ENCODE data around the gene CFP.
A peak's percentile ranks its signal among the peaks of the same experiment; 100 is the strongest.

CFP gene

DNA sequence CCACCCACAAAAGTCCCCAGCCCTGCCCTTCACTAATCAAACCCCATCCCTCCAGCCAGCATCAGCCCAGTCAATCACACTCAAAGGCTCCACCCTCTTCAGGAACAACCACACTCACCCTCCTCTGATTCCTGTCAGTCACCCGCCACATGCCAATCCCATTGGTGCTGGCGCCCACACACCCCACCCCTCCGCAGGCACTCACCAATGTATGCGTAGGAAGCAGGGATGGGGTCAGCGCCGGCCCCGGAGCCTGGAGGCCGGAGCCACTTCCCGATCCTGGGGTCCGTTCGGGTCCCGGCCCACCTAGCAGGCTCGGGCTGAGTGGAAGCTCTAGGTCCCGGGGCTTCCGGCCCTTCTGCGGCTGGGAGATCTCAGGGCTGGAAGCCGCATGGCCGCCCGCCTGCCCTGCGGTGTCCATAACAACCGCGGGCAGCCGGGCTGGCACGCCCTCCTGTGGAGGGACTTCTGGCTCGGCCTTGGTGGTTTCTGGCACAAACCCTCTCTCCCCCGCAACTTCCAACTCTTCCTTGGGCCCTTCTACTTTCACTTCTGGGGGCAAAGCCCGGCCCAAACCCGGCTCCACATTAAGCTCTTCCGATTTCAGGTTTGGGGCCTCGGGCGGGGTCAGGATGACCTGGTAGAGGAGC lies 7.9 kb upstream of the CFP start:
- DNase-seq: peak; percentile 66 to 75

GRCh38 chrX:47634871-47635575 lies 5.3 kb upstream of the CFP start:
- peak in 1 of 2 donors; percentile 42 for DNase-seq

DNA sequence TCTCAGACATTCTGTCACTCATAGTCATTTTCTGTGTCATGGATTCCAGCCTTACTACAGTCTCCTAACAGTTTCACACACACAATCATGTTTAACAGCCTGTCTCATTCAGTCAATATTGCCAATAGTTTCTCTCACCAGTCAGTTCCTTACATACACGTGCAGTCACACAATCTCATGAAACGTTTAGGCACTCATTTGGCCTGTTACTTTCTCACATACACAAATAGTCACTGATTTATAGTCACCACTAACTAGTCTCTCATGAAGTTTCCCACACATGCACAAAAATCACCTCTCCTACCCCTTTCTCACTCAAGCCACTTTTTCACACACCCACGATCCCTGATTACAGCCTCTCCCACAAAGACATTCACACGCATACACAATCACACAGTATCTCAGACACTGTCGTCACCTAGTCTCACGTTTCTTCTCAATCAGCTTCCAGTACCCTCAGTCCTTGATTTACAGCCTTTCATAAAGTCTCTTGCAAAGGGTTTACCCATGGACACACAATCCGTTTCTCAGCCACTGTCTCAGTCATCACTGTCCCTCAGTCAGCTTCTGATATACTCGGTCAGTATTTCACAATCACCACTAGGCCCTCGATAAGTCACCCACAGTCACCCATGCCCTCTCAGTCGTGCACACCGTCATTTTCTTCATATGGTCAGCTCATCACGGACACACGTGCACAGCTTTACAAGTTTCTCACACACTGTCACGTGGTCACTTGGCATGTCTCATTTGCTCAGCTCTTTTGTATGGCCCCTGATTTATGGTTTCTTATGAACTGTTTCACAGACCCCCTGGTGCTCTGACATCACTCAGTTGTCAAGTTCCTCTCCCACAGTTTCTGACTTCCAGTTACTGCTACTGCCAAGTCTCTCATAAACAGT lies 4.2 kb upstream of the CFP start:
- peak; percentile 35 to 52 for DNase-seq

DNA sequence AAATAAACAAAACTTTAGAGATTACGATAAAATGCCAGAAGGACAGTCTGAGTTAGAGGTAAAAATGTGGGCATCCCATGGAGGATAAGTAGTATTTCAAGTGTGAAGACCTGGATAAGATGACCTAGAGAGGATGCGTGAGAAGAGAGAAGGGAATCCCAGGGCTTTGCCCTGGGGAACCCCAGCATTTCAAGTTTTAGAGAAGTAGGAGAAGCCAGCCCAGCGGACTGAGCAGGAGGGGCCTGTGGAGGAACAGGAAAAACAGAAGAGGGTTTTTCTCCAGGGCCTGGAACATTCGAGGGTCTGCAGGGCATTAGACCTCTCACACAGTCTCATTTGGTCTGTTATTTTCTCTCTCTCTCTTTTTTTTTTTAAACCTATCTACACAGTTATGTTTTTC lies 2.9 kb upstream of the CFP start:
- DNase-seq: peak; percentile 38 to 69

GRCh38 chrX:47631676-47632075 lies 1.9 kb upstream of the CFP start:
- no peak for DNase-seq

DNA sequence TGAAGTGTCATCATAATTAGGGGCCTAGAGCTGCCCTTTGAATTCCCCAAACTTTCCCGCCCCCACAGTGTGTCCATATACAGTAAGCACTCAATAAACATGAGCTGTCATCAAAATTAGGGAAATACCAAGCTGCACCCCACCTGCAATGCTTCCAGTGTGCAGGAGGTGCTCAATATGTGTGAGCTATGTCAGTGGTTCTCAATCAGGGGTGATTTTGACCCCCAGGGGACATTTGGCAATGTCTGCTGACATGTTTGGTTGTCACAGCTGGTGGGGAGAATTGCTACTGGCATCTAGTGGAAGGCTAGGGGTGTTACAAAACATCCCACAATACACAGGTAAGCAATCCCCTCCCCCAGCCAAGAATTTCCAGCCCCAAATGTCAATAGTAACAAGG lies 748 bp downstream of the CFP start:
- DNase-seq: no peak

- DNase-seq: no peak
Measured at GRCh38 chrX:47625365-47625764, 4.4 kb downstream of the CFP start.

GRCh38 chrX:47623540-47624027 lies 6.1 kb downstream of the CFP start:
- peak; percentile 34 to 35 for DNase-seq

GRCh38 chrX:47621851-47622250 lies 7.9 kb downstream of the CFP start:
- DNase-seq: no peak

GRCh38 chrX:47620303-47620685 lies 9.4 kb downstream of the CFP start:
- no peak for DNase-seq

GRCh38 chrX:47619486-47620302 lies 10.0 kb downstream of the CFP start, which contains the start of gene SYN1:
SYN1 (minus strand) TSS chrX:47619857; CDS start chrX:47619728, 129 bp downstream.
- peak; percentile 61 to 82 for DNase-seq

DNA sequence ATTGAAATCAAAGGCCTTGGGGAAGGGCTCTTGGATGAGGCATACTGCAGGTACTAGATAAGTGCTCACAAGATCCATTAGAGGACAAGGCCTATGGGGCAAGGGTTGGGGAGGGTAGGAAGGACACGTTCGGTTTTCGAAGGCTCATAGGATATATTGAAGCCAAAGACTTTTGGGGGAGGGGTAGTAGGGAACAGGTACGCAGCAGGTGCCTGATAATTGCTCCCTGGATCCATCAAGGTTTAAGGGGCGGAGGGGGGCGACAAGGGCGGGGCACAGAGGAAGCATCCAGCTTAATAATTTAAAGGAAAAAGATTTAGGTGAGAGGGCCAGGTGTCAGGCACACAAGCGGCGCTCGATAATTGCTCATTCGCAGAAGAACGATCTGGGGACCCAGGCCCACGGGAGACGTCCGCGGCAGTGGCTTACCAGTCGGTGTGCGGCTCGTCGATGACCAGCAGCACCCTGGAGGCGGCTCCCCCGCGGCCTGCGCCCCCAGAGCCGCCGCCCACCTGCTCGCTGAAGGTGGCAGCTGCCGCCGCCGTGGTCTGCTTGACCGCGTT lies 10.7 kb downstream of the CFP start:
- DNase-seq: no peak

GRCh38 chrX:47614618-47615017 lies 15.1 kb downstream of the CFP start:
- no peak for DNase-seq

DNA sequence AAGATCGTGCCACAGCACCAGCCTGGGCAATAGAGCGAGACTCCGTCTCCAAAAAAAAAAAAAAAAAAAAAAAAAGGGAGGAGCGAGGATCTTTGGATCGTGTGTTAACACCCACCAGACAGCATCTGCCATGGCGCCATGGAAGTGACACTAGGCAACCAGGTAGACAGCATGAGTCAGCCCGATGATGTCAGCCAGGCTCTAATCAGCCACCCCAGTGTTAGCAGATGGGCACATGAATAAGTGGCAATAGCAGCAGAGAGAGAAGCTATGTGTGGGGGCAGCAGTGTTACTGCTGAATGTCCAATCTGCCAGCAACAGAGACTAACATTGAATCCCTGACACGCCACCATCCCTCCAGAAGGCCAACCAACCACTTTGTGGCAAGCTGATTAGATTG lies 16.6 kb downstream of the CFP start:
- DNase-seq: no peak

DNA sequence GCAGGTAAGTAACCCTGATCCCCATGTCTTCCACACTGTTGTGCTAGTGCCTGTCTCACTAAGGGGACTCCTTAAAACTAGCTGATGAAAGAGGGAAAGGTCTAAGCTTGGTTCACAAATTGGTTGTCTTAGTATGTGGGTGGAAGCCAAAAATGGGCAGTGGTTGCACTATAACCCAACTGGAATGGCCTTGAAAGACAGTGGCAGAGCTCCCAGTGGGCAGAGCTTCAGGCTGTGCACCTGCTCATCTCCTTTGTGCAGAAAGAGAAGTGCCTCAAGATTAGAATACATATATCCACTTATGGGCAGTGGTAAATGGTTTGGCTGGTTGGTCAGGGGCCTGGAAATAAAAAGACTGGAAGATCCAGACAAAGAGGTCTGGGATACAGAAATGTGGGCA lies 17.3 kb downstream of the CFP start:
- no peak for DNase-seq

DNA sequence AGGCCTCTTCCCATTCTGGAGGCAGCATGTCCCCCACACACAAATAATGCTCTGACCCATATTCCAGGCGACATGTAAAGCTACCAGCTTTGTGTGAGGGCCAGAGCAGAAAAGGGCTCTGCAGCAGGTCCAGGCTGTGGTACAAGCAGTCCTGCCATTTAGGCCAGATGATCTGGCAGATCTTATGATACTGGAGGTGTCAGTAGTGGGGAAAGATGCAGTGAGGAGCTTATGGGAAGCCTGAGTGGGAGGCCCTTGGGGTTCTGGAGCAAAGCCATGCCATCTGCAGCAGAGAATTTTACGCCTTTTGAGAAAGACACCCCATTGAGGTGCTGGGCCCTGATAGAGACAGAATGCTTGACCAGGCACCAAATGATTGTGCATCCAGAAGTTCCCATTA lies 17.8 kb downstream of the CFP start:
- no peak for DNase-seq

DNA sequence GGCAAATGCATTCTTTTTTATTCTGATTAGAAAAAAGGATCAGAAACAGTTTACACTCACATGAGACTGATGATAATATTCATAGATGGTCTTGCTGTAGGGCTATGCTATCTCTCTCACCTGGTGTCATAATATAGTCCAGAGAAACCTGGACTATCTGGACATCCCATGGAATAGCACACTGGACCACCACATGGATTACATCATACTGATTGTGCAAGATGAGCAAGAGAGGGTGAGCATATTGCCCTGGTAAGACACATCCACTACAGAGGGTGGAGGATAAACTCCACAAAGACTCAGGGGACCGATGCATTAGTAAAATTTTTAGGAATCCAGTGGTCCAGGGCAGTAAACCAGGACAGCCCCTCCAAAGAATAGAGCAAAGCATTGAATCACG lies 18.2 kb downstream of the CFP start:
- no peak for DNase-seq

- peak; percentile 40 to 64 for DNase-seq
Measured at GRCh38 chrX:47610511-47610910, 19.2 kb downstream of the CFP start.

- DNase-seq: no peak
Measured at GRCh38 chrX:47608130-47608810, 21.5 kb downstream of the CFP start.

DNA sequence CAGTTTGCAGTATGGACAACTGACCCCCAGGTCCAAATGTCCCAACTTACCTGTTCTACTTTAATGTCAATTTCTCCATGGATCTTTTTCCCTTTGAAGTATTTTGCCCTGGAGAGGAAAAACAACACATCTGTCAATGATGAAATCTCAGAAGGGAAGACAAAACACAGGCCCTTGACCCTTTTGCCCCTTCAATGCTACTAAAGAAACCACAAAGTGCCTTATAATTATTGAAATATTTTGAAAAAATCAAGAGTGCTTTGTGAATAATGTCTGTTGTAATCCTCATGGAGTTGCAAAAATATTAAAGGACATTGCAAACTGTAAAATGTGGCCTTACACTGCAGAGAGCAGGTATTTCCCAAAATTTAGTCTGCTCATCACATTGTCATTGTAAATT lies 22.6 kb downstream of the CFP start:
- DNase-seq: no peak

DNA sequence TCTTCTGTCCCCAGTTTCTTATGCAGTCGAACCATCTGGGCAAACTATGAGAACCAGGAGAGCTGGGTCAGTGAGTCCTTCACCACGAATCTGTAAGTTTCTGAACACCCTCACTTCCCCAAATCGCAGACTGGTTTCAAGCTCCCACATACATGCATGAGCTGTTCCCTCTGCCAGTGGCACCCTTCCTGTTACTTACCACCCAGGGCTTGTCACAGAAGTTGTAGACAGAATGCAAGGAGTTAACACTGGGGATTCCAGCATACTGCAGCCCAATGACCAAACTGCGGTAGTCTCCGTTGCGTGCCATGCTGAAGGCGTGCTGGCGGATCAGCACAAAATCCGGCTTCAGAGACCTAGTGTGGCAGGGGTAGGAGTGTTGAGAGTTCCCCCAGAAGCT lies 24.7 kb downstream of the CFP start:
- DNase-seq: peak; percentile 43 to 65

Measured in inflammatory macrophage (primary cell).